Omental fat pad (tissue), 4 donors: ENCODE results near the gene ASB2. TPM values are rescaled to one million over a fixed set of nuclear protein-coding genes. Genes with fewer than 3 reads are reported as not detected.

Source experiments
- ATAC-seq: fragments of 150-250 bp; one replicate; pipeline ENCODE4 v1.9.1; 2016; ENCODE audit warnings: mild to moderate bottlenecking, moderate library complexity; ENCODE audit not compliant: low FRiP score
- DNase-seq: peaks from one replicate; pipeline ENCODE4 v3.0.0-alpha.2; 2019; ENCODE audit warnings: low spot score
- total RNA-seq, 4 donors: library from RNA; depleted of rRNA; stranded (reverse); fragments of >200 nt; gene quantifications; one replicate each; pipeline ENCODE4 v1.1.0, GENCODE V29; 2016
- TF ChIP-seq, protein P1 (sequence below), 3 donors: fragments of 450-650 bp; IDR thresholded peaks; one replicate each; pipeline ENCODE4 v1.5.1; 2016 to 2017; ENCODE audit warnings: antibody characterized with exemption in 3 of 3, mild to moderate bottlenecking in 3 of 3, moderate library complexity in 2 of 3

ASB2 gene
- total RNA-seq, 4 donors from 2014 or later = 0.36 to 2.4 (median 0.56) TPM

DNA sequence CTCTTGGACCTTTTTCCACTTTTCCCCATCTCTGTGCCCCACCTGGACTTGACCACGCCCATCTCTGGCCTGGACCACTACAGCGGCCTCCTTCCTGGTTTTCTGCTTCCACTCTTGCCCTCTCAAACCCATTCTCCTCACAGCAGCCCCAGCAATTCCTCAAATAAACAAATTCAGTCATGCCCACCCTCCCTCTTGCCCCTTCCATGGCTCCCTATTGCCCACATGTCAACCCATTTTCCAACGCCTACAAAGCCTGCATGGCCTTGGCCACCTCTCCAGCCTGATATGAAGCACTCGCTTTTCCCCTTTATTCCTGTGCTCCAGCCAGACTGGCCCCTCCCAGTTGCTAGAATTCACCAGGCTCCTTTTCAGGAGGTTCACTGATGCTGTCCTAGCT is 43.9 kb upstream of the ASB2 start:
- no peak for DNase-seq
- no peak for ATAC-seq
- TF ChIP-seq, protein P1, sequence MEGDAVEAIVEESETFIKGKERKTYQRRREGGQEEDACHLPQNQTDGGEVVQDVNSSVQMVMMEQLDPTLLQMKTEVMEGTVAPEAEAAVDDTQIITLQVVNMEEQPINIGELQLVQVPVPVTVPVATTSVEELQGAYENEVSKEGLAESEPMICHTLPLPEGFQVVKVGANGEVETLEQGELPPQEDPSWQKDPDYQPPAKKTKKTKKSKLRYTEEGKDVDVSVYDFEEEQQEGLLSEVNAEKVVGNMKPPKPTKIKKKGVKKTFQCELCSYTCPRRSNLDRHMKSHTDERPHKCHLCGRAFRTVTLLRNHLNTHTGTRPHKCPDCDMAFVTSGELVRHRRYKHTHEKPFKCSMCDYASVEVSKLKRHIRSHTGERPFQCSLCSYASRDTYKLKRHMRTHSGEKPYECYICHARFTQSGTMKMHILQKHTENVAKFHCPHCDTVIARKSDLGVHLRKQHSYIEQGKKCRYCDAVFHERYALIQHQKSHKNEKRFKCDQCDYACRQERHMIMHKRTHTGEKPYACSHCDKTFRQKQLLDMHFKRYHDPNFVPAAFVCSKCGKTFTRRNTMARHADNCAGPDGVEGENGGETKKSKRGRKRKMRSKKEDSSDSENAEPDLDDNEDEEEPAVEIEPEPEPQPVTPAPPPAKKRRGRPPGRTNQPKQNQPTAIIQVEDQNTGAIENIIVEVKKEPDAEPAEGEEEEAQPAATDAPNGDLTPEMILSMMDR (IDR thresholded peaks at IDR 0.05) = no peak

DNA sequence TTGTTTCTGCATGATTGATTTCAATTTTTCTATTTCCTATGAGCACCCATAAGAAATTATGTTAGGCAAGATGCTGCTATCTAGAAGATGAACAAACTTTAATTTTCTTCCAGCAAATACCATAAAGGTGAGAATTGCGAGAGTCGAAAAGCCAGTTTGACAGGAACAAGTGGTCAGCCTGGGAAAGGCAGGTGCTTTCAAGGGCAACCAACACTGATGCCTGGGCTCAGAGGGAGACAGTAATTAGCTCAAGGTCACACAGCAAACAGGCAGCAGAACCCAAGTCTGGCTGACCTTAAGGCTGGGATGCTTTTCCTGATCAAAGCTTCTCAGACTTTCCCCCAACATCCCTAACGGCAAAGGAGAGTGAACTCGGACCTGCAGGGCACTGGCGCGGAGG is 43.0 kb upstream of the ASB2 start:
- ATAC-seq = no peak
- TF ChIP-seq, protein P1 (IDR thresholded peaks at IDR 0.05) = no peak
- no peak for DNase-seq

DNA sequence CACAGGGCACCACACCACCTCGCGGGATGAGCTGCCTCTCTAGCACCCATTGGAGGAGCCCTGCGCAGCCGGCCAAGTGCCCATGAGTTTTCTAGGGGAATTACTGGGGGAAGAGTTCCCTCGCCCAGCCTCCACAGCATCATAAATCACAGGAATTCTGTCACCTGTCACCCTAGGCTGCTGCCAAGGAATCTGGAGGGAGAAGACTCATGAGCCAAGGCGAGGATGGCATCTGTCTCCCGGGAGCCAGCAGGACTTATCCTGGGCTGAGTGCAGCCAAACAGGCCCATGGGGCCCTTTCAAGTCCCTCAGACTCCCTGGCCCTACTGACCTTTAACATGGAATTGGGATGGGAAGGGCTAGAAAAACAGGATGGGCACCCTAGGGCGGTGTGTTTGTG is 41.9 kb upstream of the ASB2 start:
- ATAC-seq (no peak), DNase-seq (no peak)
- TF ChIP-seq, protein P1 (IDR thresholded peaks at IDR 0.05) = no peak

DNA sequence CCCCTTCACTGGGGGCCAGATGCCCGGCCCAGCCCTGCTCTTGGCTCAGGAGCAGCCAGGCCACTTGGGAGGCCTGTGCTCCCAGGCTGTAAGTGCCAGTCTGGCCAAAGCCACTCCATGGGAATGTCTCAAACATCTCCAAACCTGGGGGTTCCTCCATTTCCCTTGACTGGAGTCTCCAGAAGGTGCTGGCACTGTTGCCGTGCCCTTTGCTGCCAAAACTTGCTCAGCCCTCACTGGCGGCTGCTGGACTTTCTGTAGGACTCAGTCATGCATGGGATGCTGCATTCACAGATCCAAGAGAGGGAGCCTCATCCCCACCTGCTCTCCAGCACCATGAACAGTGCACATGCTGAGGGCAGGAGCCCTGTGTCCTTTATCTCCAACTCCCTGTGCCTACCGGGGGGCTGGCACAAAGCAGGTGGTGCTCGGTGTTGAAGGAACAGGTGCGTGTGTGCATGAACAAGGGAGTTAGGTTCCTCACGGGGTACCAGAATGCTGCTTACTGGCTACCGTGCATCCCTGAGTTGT is 40.1 kb upstream of the ASB2 start:
- TF ChIP-seq, protein P1 (IDR thresholded peaks at IDR 0.05) = no peak
- ATAC-seq = no peak
- no peak for DNase-seq

DNA sequence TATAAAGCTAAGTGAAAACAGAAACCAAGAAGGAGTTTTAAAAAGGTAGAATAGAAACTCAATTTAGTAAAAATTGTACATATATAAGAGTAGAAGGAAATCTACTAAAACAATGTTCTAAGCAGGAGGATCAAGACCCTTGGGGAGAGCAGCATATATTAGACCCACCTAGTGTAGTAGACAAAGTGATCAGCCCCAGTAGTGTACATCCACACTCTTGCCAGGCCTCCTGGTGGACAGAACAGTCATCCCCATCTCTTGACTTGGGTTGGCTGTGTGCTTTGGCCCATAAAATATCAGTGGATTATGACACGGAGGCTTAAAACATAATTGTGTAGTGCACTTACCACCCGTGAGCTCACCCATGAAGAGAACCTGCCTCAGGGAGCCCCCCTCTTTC is 38.9 kb upstream of the ASB2 start:
- no peak for DNase-seq
- TF ChIP-seq, protein P1 (IDR thresholded peaks at IDR 0.05) = no peak

DNA sequence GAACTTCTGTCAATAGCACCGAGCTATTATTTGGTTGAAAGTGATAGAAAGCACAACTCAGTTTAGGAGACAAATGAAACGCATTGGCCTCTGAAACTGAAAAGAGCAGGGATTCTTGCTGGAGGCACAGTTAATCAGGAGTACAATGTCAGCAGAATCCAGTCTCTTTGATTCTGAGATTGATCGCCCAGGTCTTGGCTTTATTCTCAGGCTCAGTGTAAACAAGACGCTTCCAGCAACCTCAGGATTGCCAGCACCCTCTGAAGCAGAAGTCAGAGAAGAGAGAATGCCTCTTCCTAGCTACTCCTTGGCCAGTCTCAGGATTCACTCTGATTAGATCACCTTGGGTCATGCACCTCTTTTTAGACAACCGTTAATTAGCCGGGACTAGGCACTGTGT is 38.0 kb upstream of the ASB2 start:
- ATAC-seq (no peak), DNase-seq (no peak)
- TF ChIP-seq, protein P1 (IDR thresholded peaks at IDR 0.05) = no peak

More for the DNA sequence above, 38.9 kb upstream of the ASB2 start:
- ATAC-seq = no peak

DNA sequence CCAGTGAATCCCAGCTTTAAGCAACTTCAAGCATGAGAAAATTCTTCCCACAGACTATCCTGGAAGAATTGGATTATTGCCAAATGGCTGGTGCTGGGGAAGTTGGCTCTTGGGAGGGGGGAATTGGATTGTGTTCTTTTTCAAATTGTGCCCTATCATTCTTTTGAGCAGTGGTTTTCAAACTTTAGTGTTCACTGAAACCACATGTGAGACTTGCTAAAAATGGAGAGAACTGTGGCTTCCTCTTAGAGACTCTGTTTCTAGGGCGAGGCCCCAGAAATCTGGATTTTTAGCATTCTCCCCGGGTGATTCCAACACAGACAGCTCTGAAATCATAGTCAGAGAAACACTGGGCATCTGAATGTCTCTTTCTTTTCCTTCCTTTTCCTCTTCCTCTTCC is 35.4 kb upstream of the ASB2 start:
- TF ChIP-seq, protein P1 (IDR thresholded peaks at IDR 0.05) = no peak
- DNase-seq (no peak), ATAC-seq (no peak)
